B cell (primary cell): ENCODE measurements around the gene HNF1B. TPM values are rescaled to one million over a fixed set of nuclear protein-coding genes. Genes with fewer than 3 reads are reported as not detected.
"Not testable (repeated sequence)": the region's sequence is repeated elsewhere in the genome, so short reads cannot be mapped to it uniquely, and the experiment has no call there.

ENCODE experiments used
- ATAC-seq: fragments of 200-7000 bp; cut with Tn5 transposase; one replicate; pipeline ENCODE4 v1.10.0; 2021; ENCODE audit warnings: low read depth, mild to moderate bottlenecking, moderate number of reproducible peaks, moderate library complexity
- CTCF ChIA-PET: fragments of 350-600 bp; sonication (Branson Sonifier 250); formaldehyde crosslinking; loops from one replicate; lab custom pipeline; 2021; ENCODE audit warnings: antibody characterized with exemption, inconsistent platforms; lab: Charles Lee
- POLR2A ChIA-PET: fragments of 350-600 bp; sonication (Branson Sonifier 250); formaldehyde crosslinking; loops from one replicate; lab custom pipeline; 2021; ENCODE audit warnings: antibody characterized with exemption; lab: Charles Lee
- DNase-seq: peaks from one replicate; pipeline ENCODE4 v3.0.0; 2013
- H2AFZ ChIP-seq: 2 replicates; pipeline ENCODE4 v1.6.1; 2012; ENCODE audit warnings: mild to moderate bottlenecking, low read depth, low read length; ENCODE audit not compliant: insufficient read depth, poor library complexity, severe bottlenecking
- H3K27ac ChIP-seq, 2 donors: 1 replicate in 1 of 2; 2 replicates in 1 of 2; pipeline ENCODE4 v1.5.1; 2012 to 2013; ENCODE audit warnings: low read length in 2 of 2, mild to moderate bottlenecking in 2 of 2, moderate library complexity in 1 of 2
- H3K27me3 ChIP-seq, 4 experiments: fragments of 200-600 bp in 1 of 4; sonication (generic) in 1 of 4; replicated peaks in 1 of 4; 1 replicate in 2 of 4; 2 replicates in 2 of 4; pipeline versions ENCODE4 v1.6.1 to v1.7.0; 2013 to 2016; ENCODE audit warnings: low read length in 3 of 4, mild to moderate bottlenecking in 2 of 4, mixed read lengths in 1 of 4, moderate library complexity in 1 of 4; ENCODE audit not compliant: insufficient read depth in 4 of 4, control insufficient read depth in 3 of 4; ENCODE audit errors: control extremely low read depth in 1 of 4
- H3K36me3 ChIP-seq, 2 experiments: replicated peaks in 1 of 2; 1 replicate in 1 of 2; 2 replicates in 1 of 2; pipeline versions ENCODE4 v1.6.1 to v1.7.1; 2013; ENCODE audit warnings: low read length in 1 of 2; ENCODE audit not compliant: insufficient read depth in 2 of 2, control insufficient read depth in 1 of 2; ENCODE audit errors: control extremely low read depth in 1 of 2, extremely low read depth in 1 of 2
- H3K4me1 ChIP-seq, 2 donors: fragments of 200-600 bp in 1 of 2; sonication (generic) in 1 of 2; 1 replicate in 1 of 2; 2 replicates in 1 of 2; pipeline versions ENCODE4 v1.5.1 to v1.6.1; 2013 to 2017; ENCODE audit warnings: low read length in 2 of 2; ENCODE audit not compliant: control insufficient read depth in 2 of 2, insufficient read depth in 2 of 2
- H3K4me2 ChIP-seq: replicated peaks from 2 replicates; pipeline ENCODE3; 2012; ENCODE audit warnings: mild to moderate bottlenecking, low read depth, low read length; ENCODE audit not compliant: poor library complexity, severe bottlenecking
- H3K4me3 ChIP-seq, 5 experiments: fragments of 200-600 bp in 1 of 5; sonication (generic) in 1 of 5; 1 replicate in 3 of 5; 2 replicates in 2 of 5; pipeline versions ENCODE4 v1.5.1 to v1.7.0; 2011 to 2016; ENCODE audit warnings: low read length in 4 of 5, mild to moderate bottlenecking in 4 of 5, low read depth in 2 of 5, control low read depth in 1 of 5, moderate library complexity in 1 of 5; ENCODE audit not compliant: insufficient read depth in 1 of 5; ENCODE audit errors: control extremely low read depth in 1 of 5, extremely low read depth in 1 of 5
- H3K79me2 ChIP-seq: fragments of 200-600 bp; sonication (generic); one replicate; pipeline ENCODE4 v1.6.0; 2016; ENCODE audit warnings: low read length; ENCODE audit not compliant: control insufficient read depth, insufficient read depth
- H3K9ac ChIP-seq: fragments of 200-600 bp; sonication (generic); 2 replicates; pipeline ENCODE4 v1.6.1; 2017; ENCODE audit warnings: mild to moderate bottlenecking, low read length, moderate library complexity
- H3K9me3 ChIP-seq, 3 donors: one replicate each; pipeline versions ENCODE4 v1.6.1 to v1.7.1; 2013; ENCODE audit warnings: low read length in 2 of 3; ENCODE audit not compliant: control insufficient read depth in 2 of 3, insufficient read depth in 1 of 3; ENCODE audit errors: control extremely low read depth in 1 of 3
- H4K20me1 ChIP-seq: 2 replicates; pipeline ENCODE4 v1.6.0; 2012; ENCODE audit warnings: mild to moderate bottlenecking, low read length; ENCODE audit not compliant: insufficient read depth, control insufficient read depth, poor library complexity, severe bottlenecking
- H3K27ac Mint-ChIP-seq: one replicate; pipeline ENCODE4 v1.8.0; 2021; ENCODE audit warnings: mixed read lengths
- H3K27me3 Mint-ChIP-seq: one replicate; pipeline ENCODE4 v1.8.0; 2021; ENCODE audit warnings: mixed read lengths
- H3K4me1 Mint-ChIP-seq: one replicate; pipeline ENCODE4 v1.8.0; 2021; ENCODE audit warnings: mixed read lengths
- H3K4me3 Mint-ChIP-seq: one replicate; pipeline ENCODE4 v1.8.0; 2021; ENCODE audit warnings: mixed read lengths
- H3K9me3 Mint-ChIP-seq: one replicate; pipeline ENCODE4 v1.8.0; 2022; ENCODE audit warnings: mixed read lengths; ENCODE audit not compliant: insufficient read depth
- CTCF ChIP-seq: fragments of 200-600 bp; IDR thresholded peaks from one replicate; pipeline ENCODE4 v1.8.0; 2022; ENCODE audit warnings: antibody characterized with exemption, mild to moderate bottlenecking
- EZH2 ChIP-seq: IDR thresholded peaks from 2 replicates; pipeline ENCODE4 v1.6.1; 2012; ENCODE audit warnings: borderline replicate concordance, low read depth, mild to moderate bottlenecking, moderate library complexity, low read length; ENCODE audit not compliant: insufficient read depth, poor library complexity, severe bottlenecking
- WGBS: methylation state at CpG from one replicate; pipeline ENCODE4 v1.1.5; 2013; ENCODE audit warnings: missing lambda C conversion rate; ENCODE audit not compliant: insufficient coverage; 5-methylcytosine and 5-hydroxymethylcytosine counted together
- intact Hi-C: fragments of 100-400 bp; cut with micrococcal nuclease; formaldehyde crosslinking; loops from one replicate; pipeline ENCODE4 v1.10.0; 2022
- polyA plus RNA-seq: library from polyadenylated mRNA; depleted of rRNA; stranded (reverse); fragments of >200 nt; gene quantifications from 2 replicates; pipeline ENCODE4 v1.2.3, GENCODE V29; 2012
- total RNA-seq, 2 donors: library from RNA; stranded (reverse); fragments of 120-200 nt in 1 of 2; gene quantifications; 1 replicate in 1 of 2; 2 replicates in 1 of 2; pipeline versions ENCODE4 v1.2.3 to v1.2.4, GENCODE V29; 2013 to 2022

HNF1B gene
- total and polyA plus RNA-seq, 2 donors (not counting 1 experiment from before 2014, with no cell fraction given) = 1.5 TPM; not detected in 1

DNA sequence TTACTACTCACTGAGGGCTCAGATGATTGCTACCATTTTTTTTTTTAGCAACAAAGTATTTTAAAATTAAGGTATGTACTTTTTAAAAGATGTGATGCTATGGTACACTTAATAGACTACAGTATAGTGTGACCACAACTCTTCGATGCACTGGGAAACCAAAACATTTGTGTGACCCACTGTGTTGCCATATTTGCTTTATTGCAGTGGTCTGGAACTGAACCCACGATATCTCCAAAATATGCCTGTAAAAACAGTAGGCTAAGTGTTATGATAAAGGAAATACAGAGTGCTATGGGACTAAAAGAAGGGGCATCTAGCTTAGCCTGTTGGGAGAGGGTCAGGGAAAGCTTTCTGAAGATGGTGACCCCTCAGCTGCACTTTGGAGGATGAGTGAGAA is 41.6 kb upstream of the HNF1B start:
- no peak overlapping the region for H3K27ac Mint-ChIP-seq
- H3K27ac ChIP-seq = no peak overlapping the region
- CTCF ChIA-PET = no interaction called here
- H3K27me3 Mint-ChIP-seq = peaks cover 34% of the 10 kb centered on the region
- H3K79me2 ChIP-seq = no peaks in the 10 kb centered on the region
- H3K27me3 ChIP-seq = peaks cover 0 to 17% (median 4%) of the 10 kb centered on the region in 4 experiments
- no peaks in the 10 kb centered on the region for H3K9me3 ChIP-seq
- no peaks in the 10 kb centered on the region for H3K36me3 ChIP-seq
- DNase-seq = no peak
- ATAC-seq = no peak
- no peak for TF ChIP-seq CTCF
- no peak for TF ChIP-seq EZH2
- H3K4me1 Mint-ChIP-seq = peaks cover 22% of the 10 kb centered on the region
- H3K9me3 Mint-ChIP-seq = no peaks in the 10 kb centered on the region
- H3K9ac ChIP-seq = no peak overlapping the region
- WGBS = 100% methylated on average over 1 of the region's 2 CpGs
- H3K4me3 Mint-ChIP-seq = no peak overlapping the region
- H2AFZ ChIP-seq = no peak overlapping the region
- H3K4me3 ChIP-seq = no peak overlapping the region
- H4K20me1 ChIP-seq = no peaks in the 10 kb centered on the region
- POLR2A ChIA-PET = interaction anchor here (0.5 kb wide), 1 partner anchor 46 kb away, joined by 3 read pairs; no protein-coding TSS in a partner anchor
- intact Hi-C loops = loop anchor here (10.0 kb wide), 1 partner anchor 58 kb away; no protein-coding TSS in a partner anchor
- H3K4me2 ChIP-seq = no peak overlapping the region
- peaks cover 7 to 8% of the 10 kb centered on the region in 2 donors for H3K4me1 ChIP-seq

- intact Hi-C loops = loop anchor here (1.0 to 10.0 kb wide), 2 partner anchors 8 to 62 kb away; no protein-coding TSS in a partner anchor
- H3K9me3 Mint-ChIP-seq, H2AFZ ChIP-seq, H3K27me3 Mint-ChIP-seq, H4K20me1 ChIP-seq, H3K4me2 ChIP-seq, POLR2A ChIA-PET, H3K27ac ChIP-seq, H3K27me3 ChIP-seq, H3K4me1 ChIP-seq, H3K9ac ChIP-seq, H3K79me2 ChIP-seq, H3K9me3 ChIP-seq, H3K36me3 ChIP-seq, ATAC-seq, H3K4me3 Mint-ChIP-seq, H3K4me3 ChIP-seq: not testable (repeated sequence)
- H3K4me1 Mint-ChIP-seq = peaks cover 18% of the 10 kb centered on the region
- CTCF ChIA-PET = interaction anchor here (1.3 kb wide), 1 partner anchor 12 kb away, joined by 3 read pairs; no protein-coding TSS in a partner anchor
- WGBS = no CpG with 5 or more reads among the region's 1 CpG
- DNase-seq = peak; percentile 62
- H3K27ac Mint-ChIP-seq = peak overlapping the region; percentile 2
Observed at GRCh38 chr17:37782460-37782859, 37.6 kb upstream of the HNF1B start.
